Erythroblast (primary cell): Measurements from ENCODE around the gene ARVCF.

ENCODE experiments used
- GATA1 ChIP-seq: IDR thresholded peaks from 2 replicates; pipeline ENCODE4 v1.6.1; 2011; ENCODE audit warnings: low read depth, mild to moderate bottlenecking, control low read depth, low read length, moderate library complexity
- POLR2A ChIP-seq: IDR thresholded peaks from 2 replicates; pipeline ENCODE4 v1.6.1; 2011; ENCODE audit warnings: mild to moderate bottlenecking, low read length

DNA sequence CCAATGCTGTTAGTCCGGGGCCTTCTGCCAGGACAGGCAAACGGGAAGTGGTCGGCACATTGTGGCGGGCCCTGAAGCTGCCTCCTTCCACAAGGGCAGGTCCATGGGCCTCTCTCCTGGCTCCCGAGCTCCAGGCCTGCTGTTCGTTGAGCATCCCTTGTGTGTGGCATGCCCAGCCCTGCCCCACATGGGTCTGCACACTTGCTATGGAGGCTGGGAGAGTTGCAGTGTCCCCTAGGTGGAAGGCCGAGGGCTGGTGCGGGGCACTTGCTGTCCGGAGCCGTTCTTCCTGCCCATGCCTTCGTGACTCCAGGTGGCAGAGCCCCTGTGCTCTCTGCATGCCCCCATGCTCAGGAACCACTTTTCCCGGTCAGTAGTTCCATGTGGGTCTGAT is 37.4 kb upstream of the ARVCF start:
- TF ChIP-seq POLR2A (no peak), GATA1 (no peak)
